Measurements from ENCODE around the gene WASF3.

Gene WASF3

DNA sequence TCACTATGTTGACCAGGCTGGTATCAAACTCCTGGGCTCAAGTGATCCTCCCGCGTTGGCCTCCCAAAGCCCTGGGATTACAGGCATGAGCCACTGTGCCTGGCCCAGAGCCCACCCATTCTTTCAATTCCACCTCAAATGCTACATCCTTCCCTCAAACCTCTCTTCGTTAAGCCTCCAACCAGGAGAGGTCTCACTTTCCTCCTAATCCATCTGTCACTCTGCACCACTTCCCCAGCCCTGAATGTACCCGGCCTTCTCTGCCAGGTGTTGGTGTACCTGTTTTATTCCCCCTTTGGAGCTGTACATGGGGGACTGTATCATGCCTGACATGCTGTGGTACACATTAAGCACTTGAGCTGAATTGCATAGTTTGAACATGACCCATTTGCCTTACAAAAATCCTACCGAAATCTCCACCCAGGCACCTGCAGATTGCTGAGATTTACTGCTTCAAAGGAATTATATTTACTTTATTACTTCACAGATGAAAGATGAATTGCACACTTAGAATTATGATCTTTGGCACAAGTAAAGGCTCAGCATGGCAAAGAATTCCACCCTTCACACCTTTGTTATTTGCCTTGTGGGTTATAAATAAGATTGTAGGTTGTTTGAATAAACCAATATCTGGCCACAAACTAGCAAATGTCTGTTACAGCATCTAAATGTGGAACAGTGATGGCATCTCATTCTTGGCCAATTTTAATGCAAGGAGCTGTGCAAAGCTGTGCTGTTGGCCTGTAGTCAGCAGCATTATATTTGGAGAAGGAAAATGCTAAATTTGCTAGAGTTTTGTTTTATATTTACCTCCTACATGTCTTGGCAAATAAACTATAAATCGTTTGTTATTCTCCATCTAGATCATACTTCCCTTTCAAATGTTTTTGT lies 15.6 kb upstream of the WASF3 start:
- no peak overlapping the region for H3K27ac ChIP-seq
- DNase-seq (ENCODE audit: low read depth, low spot score) = no peak

- no peak overlapping the region for H3K27ac ChIP-seq
- no peak for DNase-seq (ENCODE audit: low read depth, low spot score)
Observed at GRCh38 chr13:26544707-26545106, 12.8 kb upstream of the WASF3 start.

GRCh38 chr13:26548205-26548765 lies 9.2 kb upstream of the WASF3 start:
- no peak for DNase-seq (ENCODE audit: low read depth, low spot score)
- H3K27ac ChIP-seq = no peak overlapping the region

DNA sequence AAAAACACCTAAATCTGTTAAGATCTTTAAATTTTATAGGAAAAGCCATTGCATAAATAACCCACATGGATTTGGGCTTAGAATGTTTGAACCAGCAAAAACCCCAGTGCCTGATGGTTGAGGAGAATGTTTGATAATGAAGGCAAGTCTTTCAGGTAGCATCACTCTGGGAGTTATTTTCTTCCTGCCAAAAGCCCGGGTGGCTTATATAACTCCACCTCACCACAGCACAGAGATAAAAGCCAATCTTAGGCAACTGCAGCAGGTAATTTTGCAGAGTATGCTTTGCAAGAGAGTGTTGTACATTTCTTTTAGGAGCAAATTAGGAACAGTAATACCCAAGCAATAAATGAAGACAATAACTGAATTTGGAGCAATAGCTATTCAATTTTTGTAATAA lies 7.8 kb upstream of the WASF3 start:
- no peak overlapping the region for H3K27ac ChIP-seq
- DNase-seq (ENCODE audit: low read depth, low spot score) = no peak

- no peak overlapping the region for H3K27ac ChIP-seq
- no peak for DNase-seq (ENCODE audit: low read depth, low spot score)
Observed at GRCh38 chr13:26551255-26551860, 6.1 kb upstream of the WASF3 start.

DNA sequence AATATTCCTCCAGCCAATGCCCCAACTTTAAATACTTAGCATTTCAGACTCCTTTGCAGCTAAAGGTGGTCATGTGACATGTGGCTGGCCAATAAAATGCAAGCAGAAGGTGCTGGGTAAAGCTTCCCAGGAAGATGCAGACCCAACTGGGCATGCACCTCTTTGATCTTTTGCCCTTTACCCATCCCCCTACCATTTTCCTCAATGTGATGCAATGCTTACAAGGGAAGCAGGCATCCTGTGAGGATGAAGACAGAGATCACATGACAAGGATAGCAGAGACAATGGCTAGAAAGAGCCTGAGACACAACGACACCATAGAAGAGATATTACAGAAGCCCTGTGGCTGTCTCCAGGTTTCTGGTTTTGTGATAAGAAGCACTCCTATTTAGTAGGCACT lies 2.1 kb upstream of the WASF3 start:
- no peak for DNase-seq (ENCODE audit: low read depth, low spot score)
- no peak overlapping the region for H3K27ac ChIP-seq

DNA sequence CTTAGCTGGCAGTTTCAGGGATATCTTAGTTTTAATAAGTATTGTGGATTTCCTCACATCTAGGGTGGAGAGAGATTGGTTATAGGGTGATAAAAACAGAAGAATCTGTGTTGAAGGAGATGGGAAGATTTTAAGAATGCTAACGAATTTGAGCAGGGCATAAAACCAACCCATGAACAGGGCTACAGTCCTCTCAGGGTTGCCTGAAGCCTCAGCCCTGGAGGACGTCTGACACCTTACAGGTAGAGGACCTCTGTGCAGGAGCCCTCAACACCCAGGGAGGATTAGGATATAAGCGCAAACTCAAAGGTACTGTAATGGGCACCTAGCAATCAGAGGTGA lies 461 bp upstream of the WASF3 start:
- H3K27ac ChIP-seq = no peak overlapping the region

GRCh38 chr13:26558074-26558805 lies 757 bp downstream of the WASF3 start:
- no peak for DNase-seq (ENCODE audit: low read depth, low spot score)
- H3K27ac ChIP-seq = no peak overlapping the region

More for the DNA sequence above, 461 bp upstream of the WASF3 start:
- DNase-seq (ENCODE audit: low read depth, low spot score) = peak; percentile 1

GRCh38 chr13:26558987-26559386 lies 1.5 kb downstream of the WASF3 start:
- H3K27ac ChIP-seq = no peak overlapping the region
- DNase-seq (ENCODE audit: low read depth, low spot score) = no peak

DNA sequence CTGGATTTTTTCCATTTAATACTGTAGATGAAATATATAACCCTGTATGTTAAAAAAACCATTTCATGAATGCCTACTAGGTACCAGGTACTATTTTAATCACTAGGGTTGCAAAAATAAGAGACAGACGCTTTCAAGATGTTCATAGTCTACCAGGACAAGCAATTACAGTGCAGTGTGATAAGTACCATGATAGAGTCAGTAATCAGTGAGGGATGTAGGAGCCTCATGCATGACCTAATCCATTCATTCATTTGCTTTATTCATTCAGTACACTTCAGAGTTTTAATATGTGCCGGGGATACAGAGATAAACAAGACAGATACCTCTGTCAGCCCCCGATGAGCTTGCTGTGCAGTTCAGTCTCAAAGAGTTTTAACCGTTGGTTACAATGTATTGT lies 3.0 kb downstream of the WASF3 start:
- H3K27ac ChIP-seq = no peak overlapping the region

DNA sequence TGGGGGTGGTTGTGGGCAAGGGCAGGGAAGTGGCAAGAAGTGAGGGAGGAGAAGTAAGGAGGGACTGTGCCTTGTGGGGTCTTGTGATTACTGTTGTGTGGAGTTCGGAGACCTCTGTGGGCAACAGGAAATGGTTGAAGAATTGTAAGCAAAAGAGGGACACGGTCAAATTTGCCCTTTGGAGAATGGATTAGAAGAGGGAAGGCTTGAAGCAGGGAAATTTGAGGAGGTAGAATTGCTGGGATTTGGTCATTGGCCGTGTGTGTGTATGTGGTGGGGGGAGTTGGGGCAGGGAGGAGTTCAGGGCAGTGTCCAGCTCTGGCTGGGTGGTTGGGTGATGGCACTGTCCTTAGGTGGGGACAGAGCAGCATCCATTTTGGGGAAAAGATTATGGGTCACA lies 3.6 kb downstream of the WASF3 start:
- no peak overlapping the region for H3K27ac ChIP-seq
- no peak for DNase-seq (ENCODE audit: low read depth, low spot score)

More for the DNA sequence above, 3.0 kb downstream of the WASF3 start:
- DNase-seq (ENCODE audit: low read depth, low spot score) = no peak

- DNase-seq (ENCODE audit: low read depth, low spot score) = no peak
Observed at GRCh38 chr13:26561651-26562511, 4.4 kb downstream of the WASF3 start.

DNA sequence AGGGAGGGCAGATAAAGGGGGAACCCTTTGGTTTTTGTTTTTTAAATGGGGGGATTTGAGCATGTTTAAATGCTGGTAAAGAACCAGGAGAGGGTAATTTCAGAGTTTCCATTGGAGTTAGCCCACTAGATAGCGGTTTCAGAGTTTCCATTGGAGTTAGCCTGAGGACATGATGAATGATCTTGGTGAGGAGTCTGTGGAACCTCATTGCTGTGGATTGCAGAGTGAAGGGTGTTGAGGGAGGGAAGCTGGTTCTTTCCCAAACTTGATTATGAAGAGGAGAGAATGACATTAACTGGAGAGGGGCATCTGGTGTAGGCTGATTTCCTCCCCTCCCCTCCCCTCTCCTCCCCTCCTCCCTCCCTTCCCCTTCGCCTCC lies 5.0 kb downstream of the WASF3 start:
- DNase-seq (ENCODE audit: low read depth, low spot score) = no peak
- no peak overlapping the region for H3K27ac ChIP-seq

More at GRCh38 chr13:26561651-26562511, 4.4 kb downstream of the WASF3 start:
- no peak overlapping the region for H3K27ac ChIP-seq

GRCh38 chr13:26563713-26564112 lies 6.2 kb downstream of the WASF3 start:
- no peak for DNase-seq (ENCODE audit: low read depth, low spot score)
- H3K27ac ChIP-seq = no peak overlapping the region

GRCh38 chr13:26568132-26568815 lies 10.8 kb downstream of the WASF3 start:
- H3K27ac ChIP-seq = no peak overlapping the region
- DNase-seq (ENCODE audit: low read depth, low spot score) = no peak

- DNase-seq (ENCODE audit: low read depth, low spot score) = no peak
- no peak overlapping the region for H3K27ac ChIP-seq
Observed at GRCh38 chr13:26571518-26571917, 14.0 kb downstream of the WASF3 start.

- DNase-seq (ENCODE audit: low read depth, low spot score) = no peak
- no peak overlapping the region for H3K27ac ChIP-seq
Observed at GRCh38 chr13:26575244-26575643, 17.8 kb downstream of the WASF3 start.

GRCh38 chr13:26579580-26579979 lies 22.1 kb downstream of the WASF3 start:
- DNase-seq (ENCODE audit: low read depth, low spot score) = no peak
- H3K27ac ChIP-seq = no peak overlapping the region

DNA sequence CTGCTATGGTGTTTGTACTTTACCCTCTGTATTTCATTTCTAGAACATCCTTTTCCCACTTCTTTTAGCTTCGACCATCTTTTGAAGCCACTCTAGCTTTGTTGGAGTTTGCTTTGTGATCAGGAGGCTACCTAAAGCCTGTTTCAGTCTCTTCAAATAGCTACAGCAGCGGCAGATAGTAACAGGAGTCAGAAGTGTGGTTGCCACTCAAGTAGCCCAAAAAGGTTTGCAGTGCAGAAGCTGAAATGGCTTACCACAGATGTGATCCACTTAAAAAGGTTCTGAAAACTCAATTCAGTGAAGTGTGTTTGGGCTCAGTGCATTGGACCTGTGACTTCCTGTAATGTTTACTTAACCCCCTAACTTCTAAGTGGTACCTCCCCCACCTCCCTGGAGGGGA lies 26.2 kb downstream of the WASF3 start:
- no peak for DNase-seq (ENCODE audit: low read depth, low spot score)
- H3K27ac ChIP-seq = no peak overlapping the region
